GM18868 (cell line): ENCODE measurements around the gene TTN.

Experiments
- ATAC-seq: cut with Tn5 transposase; IDR thresholded peaks from one replicate; pipeline ENCODE4 v1.9.1; 2021; ENCODE audit warnings: mild to moderate bottlenecking, moderate library complexity; ENCODE audit not compliant: unreplicated experiment

The TTN gene

GRCh38 chr2:178756843-178757242 is 50.4 kb downstream of the TTN start:
- no peak for ATAC-seq

GRCh38 chr2:178756343-178756742 is 50.9 kb downstream of the TTN start:
- ATAC-seq = no peak

GRCh38 chr2:178747767-178748166 is 59.5 kb downstream of the TTN start:
- no peak for ATAC-seq

GRCh38 chr2:178734518-178734917 is 72.7 kb downstream of the TTN start:
- ATAC-seq = no peak

- no peak for ATAC-seq
Observed at GRCh38 chr2:178733975-178734374, 73.2 kb downstream of the TTN start.

- ATAC-seq = no peak
Observed at GRCh38 chr2:178732913-178733312, 74.3 kb downstream of the TTN start.

- ATAC-seq = no peak
Observed at GRCh38 chr2:178731300-178731699, 75.9 kb downstream of the TTN start.

- no peak for ATAC-seq
Observed at GRCh38 chr2:178730049-178730448, 77.2 kb downstream of the TTN start.

- no peak for ATAC-seq
Observed at GRCh38 chr2:178723786-178724346, 83.4 kb downstream of the TTN start.

- ATAC-seq = no peak
Observed at GRCh38 chr2:178722296-178722695, 84.9 kb downstream of the TTN start.

GRCh38 chr2:178718988-178719387 is 88.2 kb downstream of the TTN start:
- ATAC-seq = no peak

- no peak for ATAC-seq
Observed at GRCh38 chr2:178718283-178718682, 88.9 kb downstream of the TTN start.

GRCh38 chr2:178716394-178716793 is 90.8 kb downstream of the TTN start:
- no peak for ATAC-seq

GRCh38 chr2:178715366-178715765 is 91.9 kb downstream of the TTN start:
- no peak for ATAC-seq

- no peak for ATAC-seq
Observed at GRCh38 chr2:178707476-178707875, 99.7 kb downstream of the TTN start.

- no peak for ATAC-seq
Observed at GRCh38 chr2:178704876-178705275, 102.3 kb downstream of the TTN start.

GRCh38 chr2:178702361-178702760 is 104.9 kb downstream of the TTN start:
- no peak for ATAC-seq

- ATAC-seq = peak; percentile 37
Observed at GRCh38 chr2:178700922-178701342, 106.3 kb downstream of the TTN start.

GRCh38 chr2:178700136-178700535 is 107.1 kb downstream of the TTN start:
- no peak for ATAC-seq

- no peak for ATAC-seq
Observed at GRCh38 chr2:178692845-178693244, 114.4 kb downstream of the TTN start.

- ATAC-seq = no peak
Observed at GRCh38 chr2:178689808-178690207, 117.4 kb downstream of the TTN start.

- no peak for ATAC-seq
Observed at GRCh38 chr2:178683877-178684276, 123.3 kb downstream of the TTN start.

GRCh38 chr2:178681081-178681480 is 126.1 kb downstream of the TTN start:
- no peak for ATAC-seq
